ENCODE measurements around the gene FRRS1L. TPM values are rescaled to one million over a fixed set of nuclear protein-coding genes. Genes with fewer than 3 reads are reported as not detected.
"Not testable (repeated sequence)": the region's sequence is repeated elsewhere in the genome, so short reads cannot be mapped to it uniquely, and the experiment has no call there.

Gene FRRS1L
- total RNA-seq, 1 donor from 2014 or later, result 0.32 TPM

- DNase-seq (ENCODE audit: low spot score), result no peak
Measured at GRCh38 chr9:109133533-109133932, 33.5 kb downstream of the FRRS1L start.

DNA sequence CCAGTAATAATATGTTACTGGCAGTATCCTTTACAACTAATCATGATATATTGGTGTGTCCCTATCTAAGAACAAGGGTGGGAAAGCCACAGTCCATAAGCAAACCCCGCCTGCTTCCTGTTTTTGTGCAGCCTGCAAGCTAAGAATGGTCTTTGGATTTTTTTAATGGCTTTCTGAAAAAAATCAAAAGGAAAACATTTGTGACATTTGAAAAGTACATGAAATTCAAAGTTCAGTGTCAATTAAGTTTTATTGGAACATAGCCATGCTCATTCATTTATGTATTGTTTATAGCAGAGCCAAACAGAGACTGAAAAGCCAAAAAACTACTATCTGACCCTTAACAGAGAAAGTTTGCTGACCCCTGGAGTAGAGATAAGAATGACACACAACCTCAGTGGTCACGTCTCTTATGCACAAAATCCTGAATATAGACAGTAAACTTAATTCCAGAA, 34.5 kb downstream of the FRRS1L start:
- DNase-seq (ENCODE audit: low spot score), result no peak

DNA sequence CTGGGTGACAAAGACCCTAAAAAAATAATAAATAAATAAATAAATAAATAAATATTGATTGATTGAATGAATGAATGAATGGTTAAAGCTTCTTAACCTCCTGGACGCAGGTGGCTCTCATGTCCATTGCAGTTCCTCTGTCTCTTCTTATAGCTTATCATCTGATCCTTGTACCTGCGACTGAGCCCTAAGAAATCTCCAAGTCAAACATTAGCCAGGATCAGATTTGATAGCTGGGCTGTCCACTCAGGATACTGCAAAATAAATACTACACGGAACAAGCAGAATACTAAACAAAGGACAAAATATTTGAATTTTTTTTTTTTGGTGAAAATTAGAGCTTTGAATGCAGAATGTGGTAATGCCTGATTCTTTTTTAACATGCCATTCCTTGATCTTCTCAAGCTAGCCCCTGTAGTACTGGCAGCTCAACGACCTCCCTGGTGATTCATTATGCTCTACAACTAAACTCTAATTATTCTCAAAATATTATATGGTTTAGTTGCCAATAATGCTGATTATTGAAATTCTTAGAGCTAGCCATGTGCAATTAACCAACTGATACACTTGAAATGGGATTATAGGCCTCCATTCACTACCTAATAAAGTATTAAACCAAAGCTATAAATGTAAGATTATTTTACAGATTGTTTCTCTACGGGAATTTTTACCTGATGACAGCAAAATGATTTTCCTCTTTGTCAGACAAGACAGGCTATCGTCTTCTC, 37.4 kb downstream of the FRRS1L start:
- DNase-seq (ENCODE audit: low spot score), result no peak

DNA sequence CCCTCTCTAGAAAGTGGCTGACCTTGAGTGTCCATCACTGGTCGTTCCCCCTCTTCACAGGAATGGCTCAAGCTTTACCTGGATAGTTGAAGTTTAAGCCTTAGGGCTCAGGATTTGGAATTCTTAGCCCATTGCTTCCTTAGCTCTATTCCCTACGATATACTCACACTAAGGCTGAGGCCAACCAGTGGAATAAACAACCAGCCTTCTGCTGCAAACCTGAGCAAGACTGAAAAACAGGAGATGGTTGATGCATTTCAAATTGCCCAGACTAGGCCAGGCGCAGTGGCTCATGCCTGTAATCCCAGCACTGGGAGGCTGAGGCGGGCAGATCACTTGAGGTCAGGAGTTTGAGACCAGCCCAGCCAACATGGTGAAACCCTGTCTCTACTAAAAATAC, 40.4 kb downstream of the FRRS1L start:
- not testable (repeated sequence) for DNase-seq (ENCODE audit: low spot score)

GRCh38 chr9:109124121-109124520, 42.9 kb downstream of the FRRS1L start:
- no peak for DNase-seq (ENCODE audit: low spot score)

DNA sequence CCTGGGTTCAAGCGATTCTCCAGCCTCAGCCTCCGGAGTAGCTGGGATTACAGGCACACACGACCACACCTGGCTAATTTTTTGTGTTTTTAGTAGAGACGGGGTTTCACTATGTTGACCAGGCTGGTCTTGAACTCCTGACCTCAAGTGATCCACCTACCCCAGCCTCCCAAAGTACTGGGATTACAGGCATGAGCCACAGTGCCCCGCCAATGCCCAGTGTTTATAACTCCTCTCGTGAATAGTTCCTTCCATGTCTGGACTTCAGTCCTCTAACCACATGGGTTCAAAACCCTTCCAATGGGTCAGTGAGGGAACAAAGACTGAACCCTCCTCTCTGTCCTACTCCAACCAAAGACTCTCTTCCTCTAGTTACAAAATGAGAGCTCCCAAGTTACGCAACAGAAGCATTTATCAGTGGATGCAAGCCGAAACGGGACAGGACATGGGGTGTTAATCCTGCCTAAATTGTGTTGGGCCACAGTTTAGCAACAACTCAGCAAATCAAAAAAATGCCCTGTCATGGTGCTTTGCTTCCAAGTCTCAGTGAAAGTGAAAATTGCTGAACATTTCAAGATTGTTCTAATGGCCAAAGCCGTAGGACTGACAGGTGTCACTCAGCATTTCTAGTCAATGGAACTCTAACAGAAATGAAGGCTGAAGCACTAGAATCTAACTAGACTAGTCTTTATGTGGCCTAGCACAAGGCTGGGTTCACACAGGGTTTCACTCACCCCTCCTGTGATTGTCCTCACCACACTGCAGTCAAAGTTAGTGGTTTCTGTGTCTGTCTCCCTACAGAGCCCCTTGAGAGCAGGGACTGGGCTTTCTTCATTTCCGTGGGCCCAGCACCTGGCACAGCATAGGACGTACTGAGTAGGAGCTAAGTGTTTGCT, 44.1 kb downstream of the FRRS1L start:
- no peak for DNase-seq (ENCODE audit: low spot score)

DNA sequence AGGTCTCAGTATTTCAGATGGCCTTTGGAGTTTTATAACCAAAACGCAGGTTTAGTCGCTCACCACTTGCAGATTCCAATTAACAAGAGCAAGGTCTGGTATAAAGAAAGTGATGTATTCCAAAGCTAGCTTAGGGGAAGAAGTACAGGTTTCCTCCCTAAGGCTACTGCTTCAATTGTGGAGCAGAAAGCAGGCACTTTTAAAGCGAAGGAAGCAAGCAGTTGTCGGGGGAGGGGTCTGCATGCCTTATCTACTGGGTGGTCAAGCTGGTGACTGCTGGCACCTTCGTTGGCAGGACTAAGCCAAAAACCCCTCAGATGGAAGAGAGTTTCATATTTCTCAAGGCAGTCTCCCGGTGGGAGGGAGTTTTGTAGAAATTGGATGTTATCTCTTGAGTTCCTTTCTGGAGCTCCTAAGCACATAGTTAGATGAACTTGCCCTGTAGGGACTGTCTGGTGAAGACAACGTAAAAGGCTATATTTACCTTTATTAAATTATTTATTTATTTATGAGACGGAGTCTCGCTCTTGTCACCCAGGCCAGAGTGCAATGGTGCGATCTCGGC, 45.7 kb downstream of the FRRS1L start:
- DNase-seq (ENCODE audit: low spot score), result no peak

DNA sequence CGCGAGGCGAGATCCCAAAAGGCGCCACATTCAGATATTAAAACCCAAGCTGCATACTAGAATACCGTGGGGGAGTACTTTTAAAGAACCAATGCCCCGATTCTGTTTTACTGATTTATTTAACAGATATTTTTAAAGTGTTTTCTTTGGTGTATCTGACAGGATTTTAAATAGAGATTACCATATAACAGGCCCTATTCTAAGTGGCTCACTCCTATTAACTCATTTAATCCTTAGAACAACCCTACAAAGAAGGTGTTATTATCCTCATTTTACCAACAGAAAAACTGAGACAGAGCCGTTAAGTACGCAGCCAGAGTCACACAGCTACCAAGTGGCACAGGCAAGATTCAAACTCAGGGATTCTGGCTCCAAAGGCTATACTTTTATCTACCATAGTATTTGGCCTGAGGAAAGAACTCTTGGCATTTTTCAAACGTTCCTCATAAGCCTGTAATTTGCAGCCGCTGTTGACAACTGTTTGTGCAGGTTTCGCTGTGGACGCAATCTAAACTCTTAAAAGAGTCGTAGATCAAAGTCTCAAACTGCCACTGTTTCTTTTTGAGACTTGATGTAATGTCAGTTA, 46.8 kb downstream of the FRRS1L start:
- no peak for DNase-seq (ENCODE audit: low spot score)

DNA sequence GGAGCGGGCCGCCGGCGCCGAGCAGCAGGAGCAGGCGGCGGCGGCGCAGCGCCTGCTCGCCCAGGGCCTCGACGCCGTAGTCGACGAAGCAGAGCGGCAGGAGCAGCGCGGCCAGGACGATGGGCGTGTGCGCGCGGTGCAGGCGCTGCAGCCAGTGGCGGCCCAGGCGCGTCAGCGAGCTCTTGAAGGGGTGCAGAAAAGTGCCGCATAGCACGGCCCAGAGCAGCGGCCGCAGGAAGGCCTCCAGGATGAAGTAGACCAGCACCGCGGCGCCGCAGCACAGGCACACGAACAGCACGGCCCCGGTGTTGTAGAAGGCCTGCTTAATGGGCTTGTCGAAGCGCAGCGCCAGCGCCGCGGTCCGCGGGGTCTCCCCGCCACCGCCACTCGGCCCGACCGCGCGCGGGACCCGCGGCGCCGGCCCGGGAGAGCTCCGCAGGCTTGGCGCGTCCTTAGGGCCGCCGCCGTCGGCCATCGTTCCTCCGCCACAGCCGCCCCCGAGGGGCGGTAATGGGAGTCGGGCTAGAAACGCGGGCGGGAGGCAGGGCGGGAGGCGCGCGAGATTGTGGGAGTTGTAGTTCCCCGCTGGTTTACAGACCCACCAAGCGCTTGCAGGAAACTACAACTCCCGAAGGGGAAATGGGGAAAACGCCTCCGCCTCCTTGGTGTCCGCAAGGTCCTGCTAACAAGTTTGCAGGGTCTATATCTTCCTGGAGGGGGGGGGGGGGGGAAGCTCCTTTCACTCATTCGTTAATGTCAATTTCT, 47.4 kb downstream of the FRRS1L start, which contains the start of gene TMEM245:
TSS of gene TMEM245 (minus strand) at position 509 of the 765 bp plus-strand sequence. CDS start at position 475, 34 bp downstream.
- DNase-seq (ENCODE audit: low spot score), result peak; percentile 97

DNA sequence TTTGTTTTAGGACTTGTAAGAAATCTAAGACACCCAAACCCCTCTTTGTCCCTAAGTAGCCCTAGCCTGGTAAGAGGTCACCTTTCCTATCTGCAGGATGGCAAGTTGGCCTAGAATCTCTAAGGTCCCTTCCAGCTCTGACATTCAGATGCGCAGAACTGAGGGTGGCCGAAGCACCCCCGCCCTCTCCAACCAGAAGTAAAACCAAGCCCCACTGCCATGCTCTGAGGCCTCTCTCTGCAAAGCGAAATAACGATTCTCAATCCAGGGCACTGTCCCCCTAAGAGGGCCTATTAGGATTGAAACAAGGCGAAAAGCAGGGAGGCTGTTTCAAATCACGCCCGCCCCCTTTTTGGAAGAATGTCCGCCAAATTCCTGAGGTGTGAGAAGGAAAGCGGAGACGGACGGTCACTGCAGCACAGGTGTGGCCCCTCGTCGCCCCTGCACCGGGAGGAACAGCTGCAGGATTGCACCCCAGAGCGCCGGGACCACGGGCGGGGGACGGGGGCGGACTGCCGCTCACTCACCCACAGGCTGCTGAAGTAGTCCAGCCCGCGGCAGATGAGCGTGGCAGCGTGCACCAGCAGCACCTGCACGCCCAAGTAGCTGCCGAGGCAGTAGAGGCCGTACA, 48.1 kb downstream of the FRRS1L start:
- no peak for DNase-seq (ENCODE audit: low spot score)

DNA sequence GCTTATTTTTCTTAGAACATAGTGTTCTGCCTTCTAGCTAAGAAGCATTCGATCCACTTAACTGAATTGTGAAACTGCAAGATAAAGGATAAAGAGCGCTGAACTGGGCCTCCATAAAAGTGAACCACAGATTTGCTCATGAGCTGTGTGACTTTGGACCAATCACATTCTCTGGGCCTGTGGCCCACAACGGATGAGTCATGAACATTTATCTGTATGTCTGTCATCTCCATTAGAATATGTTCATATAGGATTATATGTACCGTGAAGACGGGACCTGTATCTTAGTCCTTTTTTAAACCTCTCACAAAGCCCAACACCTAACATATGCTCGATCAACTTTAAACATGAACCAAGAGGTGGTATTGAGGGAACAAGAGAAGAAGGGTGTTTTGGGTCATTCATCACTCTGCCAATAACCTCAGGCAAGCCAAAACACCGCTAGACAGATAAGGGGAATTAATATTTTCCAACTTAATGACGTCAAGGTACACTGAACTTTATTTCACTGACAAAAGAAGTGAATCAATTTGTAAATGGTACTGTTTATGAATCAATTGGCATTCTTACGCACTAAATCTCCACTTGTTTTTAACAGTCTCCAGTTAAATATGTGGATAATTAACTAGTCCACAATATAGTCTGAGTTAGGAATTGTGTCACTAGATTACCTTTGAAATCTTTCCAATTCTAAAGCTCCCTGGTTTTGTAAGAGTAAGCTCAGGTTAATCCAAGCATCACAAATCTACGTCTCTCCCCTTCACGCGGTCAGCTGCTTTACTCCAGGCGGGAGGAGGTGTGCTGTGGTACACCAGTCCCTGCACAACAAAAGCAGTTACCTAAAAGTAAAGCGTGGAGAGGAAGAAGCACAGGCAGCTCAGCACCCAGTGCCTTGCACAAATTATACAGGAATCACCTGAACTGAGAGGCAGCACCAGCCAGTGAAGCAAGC, 48.9 kb downstream of the FRRS1L start:
- no peak for DNase-seq (ENCODE audit: low spot score)

DNA sequence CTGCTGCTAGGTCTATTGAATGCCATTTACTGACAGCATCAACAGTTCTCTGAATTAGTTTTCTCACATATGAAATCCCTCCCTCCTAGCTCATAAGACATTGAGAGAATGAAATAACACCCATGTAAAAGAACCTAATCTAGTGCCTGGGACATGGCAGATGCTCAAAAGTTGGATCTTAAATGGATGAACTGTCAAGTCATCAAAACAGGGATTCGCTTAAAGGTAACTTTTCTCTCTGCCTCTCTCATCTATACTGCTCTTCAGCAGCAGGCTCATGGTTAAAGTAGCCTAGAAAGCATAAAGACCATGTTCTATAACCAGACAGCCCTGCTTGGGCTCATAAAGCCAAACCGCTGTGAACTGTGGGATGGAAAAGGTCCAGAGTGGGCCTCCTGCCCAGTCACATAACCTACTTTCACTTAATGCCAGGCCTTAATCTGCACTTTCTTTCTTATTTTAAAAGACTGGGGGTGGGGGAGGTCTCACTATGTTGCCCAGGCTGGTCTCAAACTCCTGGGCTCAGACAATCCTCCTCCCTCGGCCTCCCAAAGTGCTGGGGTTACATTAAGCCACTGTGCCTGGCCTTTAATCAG, 51.0 kb downstream of the FRRS1L start:
- DNase-seq (ENCODE audit: low spot score), result no peak

GRCh38 chr9:109114670-109115069, 52.4 kb downstream of the FRRS1L start:
- no peak for DNase-seq (ENCODE audit: low spot score)

DNA sequence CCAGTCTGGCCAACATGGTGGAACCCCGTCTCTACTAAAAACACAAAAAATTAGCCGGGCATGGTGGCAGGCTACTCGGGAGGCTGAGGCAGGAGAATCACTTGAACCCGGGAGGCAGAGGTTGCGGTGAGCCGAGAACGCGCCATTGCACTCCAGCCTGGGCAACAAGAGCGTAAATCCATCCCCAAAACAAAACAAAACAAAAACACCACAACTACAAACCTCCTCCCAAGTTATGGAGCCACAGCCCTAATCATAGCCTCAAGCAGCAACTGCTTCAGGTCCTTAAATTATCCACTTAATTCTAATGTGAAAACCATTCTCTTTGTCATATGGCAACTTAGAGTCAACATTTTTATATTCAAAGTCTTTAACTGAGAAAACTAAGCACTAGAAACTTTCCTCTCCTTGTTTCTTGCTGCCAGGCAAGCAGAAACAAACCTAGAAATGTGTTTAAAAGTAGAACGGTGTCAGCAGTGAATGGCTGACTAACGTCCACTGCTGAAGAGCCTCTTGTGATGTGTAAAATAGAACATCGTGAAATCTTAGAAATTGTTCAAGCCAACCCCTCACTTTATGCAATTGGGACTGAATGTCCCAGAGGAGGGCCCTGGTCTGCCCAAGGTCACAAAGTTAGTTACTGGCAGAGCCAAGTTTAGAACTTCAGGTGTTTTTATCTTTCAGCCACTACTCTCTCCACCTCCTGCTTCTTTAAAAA, 53.0 kb downstream of the FRRS1L start:
- DNase-seq (ENCODE audit: low spot score), result no peak

DNA sequence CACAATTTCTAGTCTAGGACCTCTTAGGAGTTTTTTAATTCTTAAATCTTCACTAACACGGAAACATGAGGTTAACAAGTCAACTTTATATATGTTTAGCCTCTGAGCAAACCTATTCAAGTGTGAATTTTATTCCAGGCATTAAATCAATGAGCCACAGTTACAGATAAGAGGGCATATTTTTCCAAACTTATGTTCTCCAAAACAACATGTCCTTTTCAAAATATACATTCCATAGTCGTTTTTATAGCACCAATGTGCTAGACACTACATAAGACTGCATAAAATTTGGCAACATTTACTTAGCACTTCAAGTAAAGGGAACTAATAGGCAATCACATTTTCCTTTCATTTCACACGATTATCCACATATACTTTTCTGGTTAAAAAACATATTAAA, 53.8 kb downstream of the FRRS1L start:
- DNase-seq (ENCODE audit: low spot score), result no peak

DNA sequence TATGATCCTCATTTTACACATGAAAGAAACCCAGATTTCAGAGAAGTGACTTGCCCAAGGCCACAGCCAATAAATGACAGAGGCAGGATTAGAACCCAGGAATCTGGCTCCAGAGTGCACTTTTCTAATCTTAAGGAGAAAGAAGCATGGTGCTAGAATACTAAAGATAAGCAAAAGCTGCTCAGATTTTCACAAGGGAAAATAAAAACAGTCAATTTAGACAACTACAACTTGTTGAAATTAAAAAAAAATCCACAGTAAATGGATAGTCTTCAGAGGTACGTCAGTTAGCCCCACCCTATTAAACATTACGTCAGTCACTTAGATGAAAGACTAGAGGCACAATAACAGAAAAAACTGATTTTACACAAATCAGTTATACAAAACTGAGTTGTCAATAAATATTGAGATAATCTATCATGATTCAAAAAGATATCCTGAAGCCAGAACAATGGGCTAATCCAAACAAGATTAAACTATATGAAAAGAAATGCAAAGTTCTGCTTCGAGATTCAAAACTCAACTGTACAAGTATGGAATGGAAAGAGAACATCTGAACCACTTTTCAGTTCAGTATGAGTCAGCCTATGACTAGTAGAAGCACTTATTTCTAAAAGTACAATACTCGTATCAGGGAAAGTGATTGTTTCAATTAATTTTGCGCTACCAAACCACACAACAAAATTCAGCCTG, 56.6 kb downstream of the FRRS1L start:
- DNase-seq (ENCODE audit: low spot score), result no peak

DNA sequence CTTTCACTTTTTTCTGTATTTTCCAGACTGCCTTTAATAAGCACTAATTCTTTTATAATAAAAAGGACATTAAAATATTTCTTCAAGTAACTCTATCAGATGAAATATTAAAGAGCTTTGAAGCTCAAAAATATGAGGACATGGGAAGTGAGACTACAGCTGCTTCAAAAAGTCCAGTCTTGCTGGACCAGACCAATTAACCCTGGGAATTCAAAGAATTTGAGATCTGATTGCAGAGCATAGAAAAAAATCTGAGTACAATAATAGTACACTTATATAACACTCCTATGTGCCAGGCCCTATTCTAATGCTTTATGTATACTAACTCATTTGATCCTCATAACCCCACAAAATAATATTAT, 57.1 kb downstream of the FRRS1L start:
- no peak for DNase-seq (ENCODE audit: low spot score)

DNA sequence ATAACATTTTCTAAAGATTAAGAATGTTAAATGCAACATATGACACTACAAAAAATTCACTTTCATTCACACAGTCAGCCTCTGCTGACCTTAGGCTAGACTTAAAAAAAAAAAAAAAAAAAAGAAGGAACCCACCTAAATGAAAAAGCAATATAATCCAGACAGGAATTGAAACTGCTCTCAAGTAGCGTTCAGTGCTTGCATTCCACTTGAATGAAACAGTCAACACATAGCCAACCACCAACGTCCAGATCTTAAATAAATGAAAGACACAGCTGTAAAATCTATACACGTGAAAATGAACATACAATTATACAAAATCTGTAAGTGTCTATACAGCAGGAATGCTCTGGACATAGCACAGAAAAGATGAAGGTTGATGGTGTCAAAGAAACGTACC, 58.7 kb downstream of the FRRS1L start:
- DNase-seq (ENCODE audit: low spot score), result no peak
